T-helper 9 cell (primary cell): Measurements from ENCODE around the gene GGN.
A peak's percentile ranks its signal among the peaks of the same experiment; 100 is the strongest.
"Not testable (repeated sequence)": the region's sequence is repeated elsewhere in the genome, so short reads cannot be mapped to it uniquely, and the experiment has no call there.

Source experiments
- DNase-seq: peaks from one replicate; pipeline ENCODE4 v3.0.0-alpha.2; 2020

GGN gene

GRCh38 chr19:38386300-38386970 is 1.4 kb downstream of the GGN start:
- DNase-seq: no peak

GRCh38 chr19:38385804-38386257 is 2.0 kb downstream of the GGN start:
- no peak for DNase-seq

GRCh38 chr19:38385057-38385803 is 2.6 kb downstream of the GGN start:
- no peak for DNase-seq

- DNase-seq: no peak
These were observed 3.4 kb downstream of the GGN start for GRCh38 chr19:38384209-38385027.

- no peak for DNase-seq
These were observed 4.1 kb downstream of the GGN start for GRCh38 chr19:38383743-38384142.

GRCh38 chr19:38383184-38383583 is 4.7 kb downstream of the GGN start:
- DNase-seq: no peak

GRCh38 chr19:38381138-38381537 is 6.7 kb downstream of the GGN start:
- no peak for DNase-seq

- DNase-seq: no peak
These were observed 9.0 kb downstream of the GGN start for GRCh38 chr19:38378866-38379265.

- DNase-seq: no peak
These were observed 10.8 kb downstream of the GGN start for GRCh38 chr19:38377052-38377451.

- DNase-seq: no peak
These were observed 11.3 kb downstream of the GGN start for GRCh38 chr19:38376576-38376975.

GRCh38 chr19:38375748-38376147 is 12.1 kb downstream of the GGN start:
- no peak for DNase-seq

- DNase-seq: no peak
These were observed 12.7 kb downstream of the GGN start for GRCh38 chr19:38375098-38375493.

GRCh38 chr19:38374332-38375097 is 13.3 kb downstream of the GGN start, which contains the start of gene PSMD8:
PSMD8 (plus strand) TSS chr19:38374571; CDS start chr19:38374602, 31 bp downstream.
- peak; percentile 95 for DNase-seq

- no peak for DNase-seq
These were observed 13.9 kb downstream of the GGN start for GRCh38 chr19:38373907-38374331.

GRCh38 chr19:38371081-38371480 is 16.8 kb downstream of the GGN start:
- no peak for DNase-seq

- no peak for DNase-seq
These were observed 17.5 kb downstream of the GGN start for GRCh38 chr19:38370299-38370698.

- no peak for DNase-seq
These were observed 18.2 kb downstream of the GGN start for GRCh38 chr19:38369584-38369983.

GRCh38 chr19:38367041-38367440 is 20.8 kb downstream of the GGN start:
- no peak for DNase-seq

GRCh38 chr19:38362946-38363688 is 24.7 kb downstream of the GGN start:
- not testable (repeated sequence) for DNase-seq

- DNase-seq: peak; percentile 57
These were observed 25.5 kb downstream of the GGN start for GRCh38 chr19:38362076-38362945.

GRCh38 chr19:38361633-38362075 is 26.2 kb downstream of the GGN start:
- DNase-seq: peak; percentile 48
